ENCODE measurements around the gene SDHD. TPM values are rescaled to one million over a fixed set of nuclear protein-coding genes. Genes with fewer than 3 reads are reported as not detected.

SDHD gene
- polyA plus RNA-seq, 2 donors = 148 to 150 TPM

Other genes with a start within 250 kb of the SDHD start
- 10 to 100 TPM; 13.2 to 19.5 TPM for gene ALG9, start 215.3 kb upstream of the SDHD start, polyA plus RNA-seq
- 1 to 10 TPM; 1.1 to 1.3 TPM for gene FDXACB1, start 207.7 kb upstream of the SDHD start, polyA plus RNA-seq
- 10 to 100 TPM; 29.5 to 33.4 TPM for gene CFAP68, start 207.3 kb upstream of the SDHD start, polyA plus RNA-seq
- 100 to 1,000 TPM in 1 of 2 donors, 10 to 100 TPM in 1; 89.6 to 173 TPM for gene CRYAB, start 175.1 kb upstream of the SDHD start, polyA plus RNA-seq
- 1 to 10 TPM; 1.8 to 2.0 TPM for gene HSPB2, start 174.1 kb upstream of the SDHD start, polyA plus RNA-seq
- gene C11orf52, start 168.0 kb upstream of the SDHD start, polyA plus RNA-seq = 1 to 10 TPM; 6.5 to 6.6 TPM
- gene DIXDC1, start 149.5 kb upstream of the SDHD start, polyA plus RNA-seq = 1 to 10 TPM; 1.9 to 4.2 TPM
- 10 to 100 TPM in 1 of 2 donors, 1 to 10 TPM in 1; 9.7 to 22.6 TPM for gene DLAT, start 61.5 kb upstream of the SDHD start, polyA plus RNA-seq
- 1 to 10 TPM; 1.7 to 1.8 TPM for gene PIH1D2, start 12.9 kb upstream of the SDHD start, polyA plus RNA-seq
- gene NKAPD1, start 12.6 kb upstream of the SDHD start, polyA plus RNA-seq = 10 to 100 TPM in 1 of 2 donors, 1 to 10 TPM in 1; 9.0 to 10.8 TPM
- gene TIMM8B, start 117 bp upstream of the SDHD start, polyA plus RNA-seq = 100 to 1,000 TPM; 158 to 165 TPM
- gene IL18, start 77.2 kb downstream of the SDHD start, polyA plus RNA-seq = 100 to 1,000 TPM; 140 to 289 TPM
- gene TEX12, start 80.5 kb downstream of the SDHD start, polyA plus RNA-seq = under 1 TPM; 0.11 to 0.12 TPM
- gene BCO2, start 88.6 kb downstream of the SDHD start, polyA plus RNA-seq = 10 to 100 TPM in 1 of 2 donors, 1 to 10 TPM in 1; 9.1 to 11.1 TPM
- 10 to 100 TPM; 48.6 to 53.8 TPM for gene PTS, start 139.6 kb downstream of the SDHD start, polyA plus RNA-seq
- gene PLET1, start 174.0 kb downstream of the SDHD start, polyA plus RNA-seq = not detected